ENCODE measurements around the gene SMIM44. TPM values are rescaled to one million over a fixed set of nuclear protein-coding genes. Genes with fewer than 3 reads are reported as not detected.

The SMIM44 gene
- polyA plus RNA-seq, 3 donors: not detected

DNA sequence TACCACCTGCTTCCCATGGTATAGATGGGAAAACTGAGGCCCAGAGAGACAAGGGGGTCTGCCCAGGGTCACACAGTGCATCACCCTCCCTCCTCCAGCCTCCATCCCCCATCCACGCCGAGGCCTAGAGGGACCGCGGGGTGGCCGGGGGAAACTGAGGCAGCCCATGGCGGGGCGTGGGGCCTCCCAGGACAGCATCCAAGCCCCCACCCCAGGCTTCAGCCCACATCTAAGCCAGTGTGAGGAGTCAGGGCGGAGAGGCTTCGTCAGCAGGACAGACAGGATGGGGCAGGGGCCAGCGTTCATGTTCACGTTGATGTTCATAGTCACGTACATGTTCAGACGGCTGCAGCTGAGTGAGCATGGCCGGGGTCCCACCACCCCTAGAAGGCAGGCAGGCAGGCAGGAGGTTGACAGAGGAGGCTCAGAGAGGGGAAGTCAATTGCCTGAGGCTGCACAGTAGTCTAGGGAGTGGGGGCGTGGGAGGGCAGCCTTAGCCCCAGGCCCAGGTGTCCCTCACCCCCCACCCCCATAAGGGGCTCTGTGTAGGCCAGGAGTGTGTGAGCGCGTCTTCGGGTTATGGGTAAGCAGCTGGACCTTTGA, 26.2 kb downstream of the SMIM44 start:
- Histone ChIP-seq H2AFZ (ENCODE audit: insufficient read depth, low read depth, low read length, poor library complexity, severe bottlenecking) (no peak overlapping the region), H3K27me3 (ENCODE audit: control insufficient read depth in 2 of 2, insufficient read depth in 2 of 2, low read length in 2 of 2) (no peaks in the 10 kb centered on the region), H3K4me3 (replicated peaks in 1 of 3; ENCODE audit: low read depth in 2 of 3, low read length in 3 of 3) (no peak overlapping the region), H4K20me1 (ENCODE audit: insufficient read depth, low read length) (peaks cover 73% of the 10 kb centered on the region), H3K36me3 (replicated peaks in 1 of 2; ENCODE audit: control insufficient read depth in 1 of 2, insufficient read depth in 2 of 2, low read length in 2 of 2) (peaks cover 64 to 91% of the 10 kb centered on the region in 2 donors), H3K9me3 (replicated peaks in 1 of 2; ENCODE audit: control insufficient read depth in 1 of 2, insufficient read depth in 1 of 2, low read length in 2 of 2) (no peaks in the 10 kb centered on the region), H3K4me2 (replicated peaks; ENCODE audit: extremely low read depth, low read length, poor library complexity, severe bottlenecking) (no peak overlapping the region), H3K9ac (ENCODE audit: insufficient read depth, low read length, poor library complexity, severe bottlenecking) (no peak overlapping the region), H3K27ac (ENCODE audit: low read depth in 1 of 2, low read length in 2 of 2) (no peak overlapping the region), H3K4me1 (ENCODE audit: control insufficient read depth in 1 of 2, insufficient read depth in 2 of 2, low read length in 2 of 2) (no peaks in the 10 kb centered on the region), H3K79me2 (ENCODE audit: insufficient read depth, low read length) (peaks cover 11% of the 10 kb centered on the region)
- Mint-ChIP-seq H3K4me1 (no peaks in the 10 kb centered on the region), H3K27me3 (ENCODE audit: low read depth in 3 of 3) (no peaks in the 10 kb centered on the region), H3K4me3 (no peak overlapping the region), H3K27ac (peak overlapping the region in 3 of 7 donors; percentile 56 to 65 (median 58)), H3K9me3 (no peaks in the 10 kb centered on the region), H3K36me3 (peaks cover 30 to 66% of the 10 kb centered on the region in 2 donors)
- TF ChIP-seq, protein P1, sequence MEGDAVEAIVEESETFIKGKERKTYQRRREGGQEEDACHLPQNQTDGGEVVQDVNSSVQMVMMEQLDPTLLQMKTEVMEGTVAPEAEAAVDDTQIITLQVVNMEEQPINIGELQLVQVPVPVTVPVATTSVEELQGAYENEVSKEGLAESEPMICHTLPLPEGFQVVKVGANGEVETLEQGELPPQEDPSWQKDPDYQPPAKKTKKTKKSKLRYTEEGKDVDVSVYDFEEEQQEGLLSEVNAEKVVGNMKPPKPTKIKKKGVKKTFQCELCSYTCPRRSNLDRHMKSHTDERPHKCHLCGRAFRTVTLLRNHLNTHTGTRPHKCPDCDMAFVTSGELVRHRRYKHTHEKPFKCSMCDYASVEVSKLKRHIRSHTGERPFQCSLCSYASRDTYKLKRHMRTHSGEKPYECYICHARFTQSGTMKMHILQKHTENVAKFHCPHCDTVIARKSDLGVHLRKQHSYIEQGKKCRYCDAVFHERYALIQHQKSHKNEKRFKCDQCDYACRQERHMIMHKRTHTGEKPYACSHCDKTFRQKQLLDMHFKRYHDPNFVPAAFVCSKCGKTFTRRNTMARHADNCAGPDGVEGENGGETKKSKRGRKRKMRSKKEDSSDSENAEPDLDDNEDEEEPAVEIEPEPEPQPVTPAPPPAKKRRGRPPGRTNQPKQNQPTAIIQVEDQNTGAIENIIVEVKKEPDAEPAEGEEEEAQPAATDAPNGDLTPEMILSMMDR (IDR thresholded peaks at IDR 0.05): no peak
- WGBS (ENCODE audit: insufficient coverage): 94% methylated on average over 12 of the region's 18 CpGs
- DNase-seq: no peak
- intact Hi-C loops (cut with micrococcal nuclease): no loop called here

DNA sequence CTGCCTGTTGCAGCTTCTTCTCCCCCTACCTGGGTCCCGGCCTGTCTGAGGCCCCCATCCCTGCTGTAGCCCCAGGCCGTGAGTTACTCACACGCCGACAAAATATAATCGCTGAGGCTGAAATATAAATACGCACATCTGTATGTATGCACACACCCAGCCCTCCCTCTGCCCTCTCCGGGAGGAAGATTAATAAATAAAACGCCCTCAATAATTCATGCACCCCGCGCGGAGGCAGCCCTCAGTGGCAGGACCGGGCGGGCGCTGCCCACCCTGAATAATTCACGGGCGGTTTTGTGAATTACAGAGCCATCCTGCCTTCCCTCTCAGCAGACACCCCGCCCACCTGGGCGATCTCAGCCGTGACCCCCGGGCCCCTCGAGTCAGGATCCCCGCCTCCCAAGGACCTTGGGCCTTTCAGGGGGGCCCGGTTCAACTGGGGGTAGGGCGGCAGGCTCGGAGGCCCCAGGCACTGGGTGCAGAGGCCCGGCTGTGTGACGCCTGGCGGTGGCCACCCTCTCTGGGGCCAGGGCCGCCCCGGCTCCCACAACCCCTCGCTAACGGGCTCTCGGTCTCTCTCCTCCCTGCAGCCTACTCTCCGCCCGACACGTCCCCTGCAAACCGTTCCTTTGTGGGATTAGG, 27.2 kb downstream of the SMIM44 start:
- no peak overlapping the region for H3K9ac ChIP-seq (ENCODE audit: insufficient read depth, low read length, poor library complexity, severe bottlenecking)
- H3K4me2 ChIP-seq (replicated peaks; ENCODE audit: extremely low read depth, low read length, poor library complexity, severe bottlenecking): no peak overlapping the region
- TF ChIP-seq, protein P1 (IDR thresholded peaks at IDR 0.05): no peak
- 93% methylated on average over 31 of the region's 37 CpGs for WGBS (ENCODE audit: insufficient coverage)
- H4K20me1 ChIP-seq (ENCODE audit: insufficient read depth, low read length): peaks cover 75% of the 10 kb centered on the region
- H3K4me3 Mint-ChIP-seq: no peak overlapping the region
- H3K27me3 ChIP-seq (ENCODE audit: control insufficient read depth in 2 of 2, insufficient read depth in 2 of 2, low read length in 2 of 2): no peaks in the 10 kb centered on the region
- no peak for DNase-seq
- no peak overlapping the region for H3K27ac ChIP-seq (ENCODE audit: low read depth in 1 of 2, low read length in 2 of 2)
- H2AFZ ChIP-seq (ENCODE audit: insufficient read depth, low read depth, low read length, poor library complexity, severe bottlenecking): no peak overlapping the region
- no peaks in the 10 kb centered on the region for H3K4me1 ChIP-seq (ENCODE audit: control insufficient read depth in 1 of 2, insufficient read depth in 2 of 2, low read length in 2 of 2)
- no peaks in the 10 kb centered on the region for H3K27me3 Mint-ChIP-seq (ENCODE audit: low read depth in 3 of 3)
- peaks cover 69 to 97% of the 10 kb centered on the region in 2 donors for H3K36me3 ChIP-seq (replicated peaks in 1 of 2; ENCODE audit: control insufficient read depth in 1 of 2, insufficient read depth in 2 of 2, low read length in 2 of 2)
- intact Hi-C loops (cut with micrococcal nuclease): no loop called here
- no peak overlapping the region for H3K4me3 ChIP-seq (replicated peaks in 1 of 3; ENCODE audit: low read depth in 2 of 3, low read length in 3 of 3)
- no peaks in the 10 kb centered on the region for H3K4me1 Mint-ChIP-seq
- H3K79me2 ChIP-seq (ENCODE audit: insufficient read depth, low read length): peaks cover 11% of the 10 kb centered on the region
- no peaks in the 10 kb centered on the region for H3K9me3 Mint-ChIP-seq
- H3K9me3 ChIP-seq (replicated peaks in 1 of 2; ENCODE audit: control insufficient read depth in 1 of 2, insufficient read depth in 1 of 2, low read length in 2 of 2): no peaks in the 10 kb centered on the region
- H3K36me3 Mint-ChIP-seq: peaks cover 36 to 72% of the 10 kb centered on the region in 2 donors
- peak overlapping the region in 2 of 7 donors; percentile 36 to 63 for H3K27ac Mint-ChIP-seq

Data from CD14-positive monocyte (primary cell).